Body of pancreas (tissue), 4 donors: ENCODE measurements around the gene EYA2. TPM values are rescaled to one million over a fixed set of nuclear protein-coding genes. Genes with fewer than 3 reads are reported as not detected.
A peak's percentile ranks its signal among the peaks of the same experiment; 100 is the strongest.

Experiments used
- ATAC-seq: fragments of 150-250 bp; one replicate; pipeline ENCODE4 v1.9.1; 2016
- DNase-seq, 4 donors: peaks; one replicate each; pipeline ENCODE4 v3.0.0-alpha.2; 2019
- H3K27ac ChIP-seq, 4 donors: fragments of 200-600 bp; sonication (generic); 1 replicate in 3 of 4; 2 replicates in 1 of 4; pipeline versions ENCODE4 v1.5.1 to v1.6.1; 2016 to 2019; ENCODE audit warnings: mild to moderate bottlenecking in 1 of 4, mixed read lengths in 1 of 4, moderate library complexity in 1 of 4
- H3K27me3 ChIP-seq, 2 donors: fragments of 200-600 bp; sonication (generic); one replicate each; pipeline ENCODE4 v1.6.0; 2016; ENCODE audit warnings: mild to moderate bottlenecking in 1 of 2
- H3K36me3 ChIP-seq, 2 donors: fragments of 200-600 bp; sonication (generic); replicated peaks in 1 of 2; 2 replicates each; pipeline ENCODE4 v1.5.1; 2016; ENCODE audit warnings: low read depth in 2 of 2; ENCODE audit not compliant: insufficient read depth in 1 of 2
- H3K4me1 ChIP-seq: fragments of 200-600 bp; sonication (generic); one replicate; pipeline ENCODE4 v1.6.0; 2016
- H3K4me3 ChIP-seq, 2 donors: fragments of 200-600 bp; sonication (generic); 1 replicate in 1 of 2; 2 replicates in 1 of 2; pipeline ENCODE4 v1.5.1; 2016 to 2019
- H3K9me3 ChIP-seq, 3 donors: fragments of 200-600 bp; sonication (generic); 1 replicate in 2 of 3; 2 replicates in 1 of 3; pipeline ENCODE4 v1.5.1; 2016
- POLR2A ChIP-seq, 3 donors: fragments of 450-650 bp; IDR thresholded peaks; one replicate each; pipeline ENCODE4 v1.6.1; 2016; ENCODE audit warnings: antibody characterized with exemption in 3 of 3, mild to moderate bottlenecking in 2 of 3
- WGBS, 2 donors: methylation state at CpG; one replicate each; pipeline ENCODE4 v1.1.5; 2017; 5-methylcytosine and 5-hydroxymethylcytosine counted together
- intact Hi-C: fragments of 100-400 bp; cut with DNase I; formaldehyde crosslinking; loops from one replicate; pipeline ENCODE4 v1.15.1; 2023
- total RNA-seq, 2 donors: library from RNA; depleted of rRNA; stranded (reverse); fragments of >200 nt; gene quantifications; one replicate each; pipeline ENCODE4 v1.1.0, GENCODE V29; 2016
- TF ChIP-seq, protein P1 (sequence below), 7 experiments: fragments of 450-650 bp in 4 of 7; fragments of 200-600 bp in 3 of 7; sonication (generic) in 3 of 7; IDR thresholded peaks; one replicate each; pipeline ENCODE4 v1.5.1; 2016 to 2019; ENCODE audit warnings: antibody characterized with exemption in 7 of 7

EYA2 gene
- total RNA-seq, 2 donors from 2014 or later: 0.52 to 3.6 TPM

DNA sequence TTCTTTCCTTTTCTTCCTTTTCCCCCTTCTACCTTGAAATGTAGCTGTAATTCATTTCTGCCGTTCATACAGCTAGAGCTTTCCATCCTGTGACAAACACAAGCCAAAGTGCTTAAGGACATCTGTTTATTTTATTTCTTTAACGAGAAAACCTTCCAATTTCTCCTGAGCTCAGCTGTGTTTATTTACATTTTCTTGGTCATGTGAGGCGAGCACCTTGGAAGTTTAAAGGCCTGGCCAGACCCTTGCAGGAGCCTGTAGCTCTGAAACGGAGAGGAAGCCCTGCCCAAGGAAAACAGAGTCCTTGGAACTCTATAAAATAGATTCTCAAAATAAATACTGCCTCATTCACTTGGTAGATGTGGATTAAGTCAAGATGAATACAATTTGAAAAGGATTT, 223.1 kb downstream of the EYA2 start:
- TF ChIP-seq POLR2A (IDR thresholded peaks at IDR 0.05): no peak
- TF ChIP-seq, protein P1, sequence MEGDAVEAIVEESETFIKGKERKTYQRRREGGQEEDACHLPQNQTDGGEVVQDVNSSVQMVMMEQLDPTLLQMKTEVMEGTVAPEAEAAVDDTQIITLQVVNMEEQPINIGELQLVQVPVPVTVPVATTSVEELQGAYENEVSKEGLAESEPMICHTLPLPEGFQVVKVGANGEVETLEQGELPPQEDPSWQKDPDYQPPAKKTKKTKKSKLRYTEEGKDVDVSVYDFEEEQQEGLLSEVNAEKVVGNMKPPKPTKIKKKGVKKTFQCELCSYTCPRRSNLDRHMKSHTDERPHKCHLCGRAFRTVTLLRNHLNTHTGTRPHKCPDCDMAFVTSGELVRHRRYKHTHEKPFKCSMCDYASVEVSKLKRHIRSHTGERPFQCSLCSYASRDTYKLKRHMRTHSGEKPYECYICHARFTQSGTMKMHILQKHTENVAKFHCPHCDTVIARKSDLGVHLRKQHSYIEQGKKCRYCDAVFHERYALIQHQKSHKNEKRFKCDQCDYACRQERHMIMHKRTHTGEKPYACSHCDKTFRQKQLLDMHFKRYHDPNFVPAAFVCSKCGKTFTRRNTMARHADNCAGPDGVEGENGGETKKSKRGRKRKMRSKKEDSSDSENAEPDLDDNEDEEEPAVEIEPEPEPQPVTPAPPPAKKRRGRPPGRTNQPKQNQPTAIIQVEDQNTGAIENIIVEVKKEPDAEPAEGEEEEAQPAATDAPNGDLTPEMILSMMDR (IDR thresholded peaks at IDR 0.05): no peak
- intact Hi-C loops: no loop called here
- Histone ChIP-seq H3K4me1 (no peaks in the 10 kb centered on the region), H3K9me3 (no peaks in the 10 kb centered on the region), H3K36me3 (no peaks in the 10 kb centered on the region), H3K27ac (peak overlapping the region in 1 of 4 donors; percentile 57), H3K27me3 (no peaks in the 10 kb centered on the region), H3K4me3 (no peak overlapping the region)
- DNase-seq: no peak
- ATAC-seq: no peak
- WGBS, 2 donors: 34 to 36% methylated on average over 4 of the region's 4 CpGs

DNA sequence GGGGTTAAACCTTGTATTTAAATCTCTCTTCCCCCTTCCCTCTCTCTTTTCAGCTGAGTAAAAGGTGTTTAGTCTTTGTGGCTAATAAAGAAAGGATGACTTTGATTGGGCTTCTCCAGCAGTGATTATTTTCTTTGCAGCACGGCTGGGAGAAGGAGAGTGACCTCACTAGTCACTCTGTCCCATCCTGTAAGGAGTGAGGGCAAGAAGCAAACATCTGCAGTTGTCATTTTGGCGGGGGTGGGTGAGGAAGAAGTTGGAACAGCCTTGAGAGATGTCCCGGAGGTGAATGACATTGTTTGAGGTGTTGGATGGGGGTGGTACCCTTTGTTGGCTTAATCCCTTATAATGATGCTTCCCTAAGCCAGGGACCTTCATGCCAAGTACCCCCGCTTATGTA, 223.6 kb downstream of the EYA2 start:
- WGBS, 2 donors: 35 to 55% methylated on average over 4 of the region's 4 CpGs
- peak overlapping the region in 1 of 4 donors; percentile 57 for H3K27ac ChIP-seq
- intact Hi-C loops: no loop called here
- no peaks in the 10 kb centered on the region for H3K36me3 ChIP-seq
- DNase-seq (no peak), ATAC-seq (no peak)
- no peak overlapping the region for H3K4me3 ChIP-seq
- H3K9me3 ChIP-seq: no peaks in the 10 kb centered on the region
- H3K27me3 ChIP-seq: no peaks in the 10 kb centered on the region
- H3K4me1 ChIP-seq: no peaks in the 10 kb centered on the region
- TF ChIP-seq POLR2A (IDR thresholded peaks at IDR 0.05): no peak
- TF ChIP-seq, protein P1 (IDR thresholded peaks at IDR 0.05): no peak

DNA sequence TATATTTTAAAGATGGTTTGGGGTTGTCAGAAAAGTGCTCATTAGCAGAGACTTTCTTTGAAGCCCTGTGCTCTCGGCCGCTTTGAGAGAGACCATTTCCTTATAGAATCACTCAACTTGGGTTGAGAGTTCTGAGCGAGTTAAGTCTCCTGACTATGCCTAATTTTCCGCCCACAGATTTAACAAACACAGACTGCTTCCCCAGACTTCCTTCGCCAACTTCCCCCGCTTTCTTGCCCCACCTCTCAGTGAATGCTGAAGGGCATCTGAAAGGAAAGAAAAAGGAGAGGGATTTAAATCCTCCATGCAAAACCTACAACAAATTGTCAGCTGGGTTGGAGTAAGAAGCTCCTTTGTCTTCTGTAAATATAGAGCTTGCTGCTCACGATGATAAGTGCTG, 224.0 kb downstream of the EYA2 start:
- Histone ChIP-seq H3K27me3 (no peaks in the 10 kb centered on the region), H3K4me1 (no peaks in the 10 kb centered on the region), H3K4me3 (no peak overlapping the region), H3K36me3 (no peaks in the 10 kb centered on the region), H3K27ac (peak overlapping the region in 1 of 4 donors; percentile 57), H3K9me3 (no peaks in the 10 kb centered on the region)
- TF ChIP-seq POLR2A (IDR thresholded peaks at IDR 0.05): no peak
- TF ChIP-seq, protein P1 (IDR thresholded peaks at IDR 0.05): no peak
- intact Hi-C loops: no loop called here
- no peak for ATAC-seq
- WGBS, 2 donors: 52 to 63% methylated on average over 7 of the region's 7 CpGs
- peak in 1 of 4 donors; percentile 28 for DNase-seq

DNA sequence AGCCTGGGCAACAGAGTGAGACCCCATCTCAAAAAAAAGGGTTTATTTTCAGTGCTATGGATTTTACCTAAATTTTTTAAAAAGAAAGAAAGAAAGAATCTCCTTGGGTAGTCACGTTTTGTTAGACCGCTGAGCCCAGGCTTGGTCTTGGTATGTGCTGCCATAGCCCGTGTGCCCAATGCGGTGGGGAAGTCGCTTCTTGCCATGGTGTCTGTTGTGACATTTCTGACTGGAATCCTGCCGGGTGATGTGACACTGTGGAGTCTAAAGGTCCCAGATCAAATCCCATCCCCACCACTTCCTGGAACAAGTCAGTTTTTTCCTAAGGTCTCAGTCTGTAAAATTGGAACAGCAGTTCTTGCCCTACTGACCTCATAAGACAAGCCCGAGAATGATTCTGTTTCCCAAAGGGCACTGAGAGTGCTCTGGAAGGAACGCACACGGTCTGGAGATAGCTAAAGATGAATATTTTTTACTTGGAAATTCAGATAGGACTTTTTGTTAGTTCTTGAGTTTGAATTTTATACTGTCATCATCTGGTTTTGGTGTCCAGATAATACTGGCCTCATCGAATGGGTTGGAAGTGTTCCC, 225.8 kb downstream of the EYA2 start:
- no peak for DNase-seq

More for the DNA sequence above, 225.8 kb downstream of the EYA2 start:
- Histone ChIP-seq H3K36me3 (no peaks in the 10 kb centered on the region), H3K4me3 (no peak overlapping the region), H3K9me3 (no peaks in the 10 kb centered on the region), H3K27me3 (no peaks in the 10 kb centered on the region), H3K4me1 (peaks cover 4% of the 10 kb centered on the region), H3K27ac (no peak overlapping the region)
- intact Hi-C loops: no loop called here
- ATAC-seq: no peak
- TF ChIP-seq, protein P1 (IDR thresholded peaks at IDR 0.05): no peak
- no peak for TF ChIP-seq POLR2A (IDR thresholded peaks at IDR 0.05)
- WGBS, 2 donors: 71 to 82% methylated on average over 10 of the region's 10 CpGs
